ENCODE data around the gene ITIH3.

The ITIH3 gene

GRCh38 chr3:52835766-52836470 lies 41.3 kb downstream of the ITIH3 start:
- TF ChIP-seq GATA2 (IDR thresholded peaks at IDR 0.05; ENCODE audit: low read depth, low read length) (no peak), GATA3 (IDR thresholded peaks at IDR 0.05; ENCODE audit: low read depth, low read length) (no peak)

- TF ChIP-seq GATA2 (IDR thresholded peaks at IDR 0.05; ENCODE audit: low read depth, low read length), result no peak
- no peak for TF ChIP-seq GATA3 (IDR thresholded peaks at IDR 0.05; ENCODE audit: low read depth, low read length)
Measured at GRCh38 chr3:52836471-52836845, 41.9 kb downstream of the ITIH3 start.

DNA sequence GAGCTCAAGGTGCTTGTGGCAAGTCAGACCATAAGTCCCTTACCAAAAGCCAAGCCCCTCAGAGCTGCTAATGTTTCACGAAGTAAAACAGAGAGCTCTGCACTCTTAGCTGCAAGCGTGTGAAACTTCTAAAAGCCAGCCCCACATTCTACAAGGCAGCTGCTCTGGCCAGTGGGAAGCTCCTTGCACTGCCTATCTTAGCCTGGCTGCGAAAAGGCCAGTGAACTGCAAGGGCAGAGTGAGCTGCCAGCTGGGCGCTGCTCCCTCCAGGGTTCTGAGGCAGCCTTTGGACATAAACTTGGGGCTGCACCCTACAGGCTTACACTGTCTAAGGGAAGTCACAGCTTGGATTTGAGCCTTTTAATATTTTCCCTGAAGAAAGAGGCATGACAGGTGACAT lies 42.4 kb downstream of the ITIH3 start:
- TF ChIP-seq GATA3 (IDR thresholded peaks at IDR 0.05; ENCODE audit: low read depth, low read length), result no peak
- TF ChIP-seq GATA2 (IDR thresholded peaks at IDR 0.05; ENCODE audit: low read depth, low read length), result no peak

GRCh38 chr3:52838561-52839267 lies 44.1 kb downstream of the ITIH3 start:
- no peak for TF ChIP-seq GATA2 (IDR thresholded peaks at IDR 0.05; ENCODE audit: low read depth, low read length)
- TF ChIP-seq GATA3 (IDR thresholded peaks at IDR 0.05; ENCODE audit: low read depth, low read length), result no peak

GRCh38 chr3:52839268-52839575 lies 44.6 kb downstream of the ITIH3 start:
- no peak for TF ChIP-seq GATA2 (IDR thresholded peaks at IDR 0.05; ENCODE audit: low read depth, low read length)
- TF ChIP-seq GATA3 (IDR thresholded peaks at IDR 0.05; ENCODE audit: low read depth, low read length), result no peak

GRCh38 chr3:52839892-52840545 lies 45.4 kb downstream of the ITIH3 start:
- TF ChIP-seq GATA2 (IDR thresholded peaks at IDR 0.05; ENCODE audit: low read depth, low read length) (no peak), GATA3 (IDR thresholded peaks at IDR 0.05; ENCODE audit: low read depth, low read length) (no peak)

DNA sequence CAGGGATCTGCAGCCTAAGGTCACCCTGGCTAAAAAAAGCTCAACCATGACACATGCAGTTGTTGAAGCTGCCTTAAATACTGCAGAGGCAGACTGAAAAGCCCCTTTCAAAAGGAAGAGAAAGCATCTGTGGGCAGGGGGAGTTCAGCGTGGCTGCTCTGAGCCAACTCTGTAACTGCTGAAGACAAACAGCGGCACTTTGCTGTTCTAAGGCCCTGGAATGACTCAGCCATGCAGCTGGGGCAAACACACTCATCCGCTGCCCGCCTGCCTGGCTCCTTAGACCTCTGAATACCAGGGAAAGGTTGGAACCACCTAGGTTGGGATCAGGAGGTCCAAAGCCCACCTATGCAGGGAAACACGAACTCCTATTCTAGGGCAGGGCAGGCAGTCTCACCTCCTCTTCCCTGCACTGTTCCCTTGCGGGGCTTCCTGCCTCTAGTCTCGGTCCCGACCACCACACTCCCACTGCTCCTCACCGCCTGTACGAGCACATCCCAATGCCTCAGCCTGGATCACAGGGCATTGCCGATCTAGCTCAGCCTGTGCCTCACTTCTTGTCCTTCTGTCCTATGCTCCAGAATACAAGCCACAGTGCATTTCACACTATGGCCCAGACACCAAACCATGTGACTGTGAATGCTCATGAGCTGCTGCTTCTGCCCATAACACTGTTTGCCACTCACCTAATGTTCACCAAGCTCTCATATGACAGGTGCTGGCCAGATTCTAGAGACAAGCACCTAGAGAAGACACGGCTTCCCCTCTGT lies 46.8 kb downstream of the ITIH3 start:
- no peak for TF ChIP-seq GATA2 (IDR thresholded peaks at IDR 0.05; ENCODE audit: low read depth, low read length)
- no peak for TF ChIP-seq GATA3 (IDR thresholded peaks at IDR 0.05; ENCODE audit: low read depth, low read length)

DNA sequence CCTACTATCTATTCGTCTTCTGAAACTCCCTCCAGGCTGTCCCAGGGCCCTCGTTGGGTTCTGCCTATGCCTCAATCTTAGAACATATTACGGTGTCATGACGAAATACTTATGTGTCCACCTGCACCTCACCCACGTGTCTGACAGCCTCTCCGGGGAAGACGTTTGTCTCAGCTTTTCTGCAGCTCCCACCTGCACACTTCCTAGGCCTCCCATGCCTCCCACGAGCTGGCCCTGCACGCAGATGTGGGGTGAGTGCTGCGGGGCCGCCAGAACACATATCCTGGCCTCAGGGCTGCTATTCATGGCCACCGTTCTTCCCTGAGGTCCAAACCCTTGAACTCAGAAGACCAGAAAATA lies 47.4 kb downstream of the ITIH3 start:
- no peak for TF ChIP-seq GATA3 (IDR thresholded peaks at IDR 0.05; ENCODE audit: low read depth, low read length)
- no peak for TF ChIP-seq GATA2 (IDR thresholded peaks at IDR 0.05; ENCODE audit: low read depth, low read length)

- TF ChIP-seq GATA3 (IDR thresholded peaks at IDR 0.05; ENCODE audit: low read depth, low read length) (no peak), GATA2 (IDR thresholded peaks at IDR 0.05; ENCODE audit: low read depth, low read length) (no peak)
Measured at GRCh38 chr3:52842424-52842823, 47.8 kb downstream of the ITIH3 start.

DNA sequence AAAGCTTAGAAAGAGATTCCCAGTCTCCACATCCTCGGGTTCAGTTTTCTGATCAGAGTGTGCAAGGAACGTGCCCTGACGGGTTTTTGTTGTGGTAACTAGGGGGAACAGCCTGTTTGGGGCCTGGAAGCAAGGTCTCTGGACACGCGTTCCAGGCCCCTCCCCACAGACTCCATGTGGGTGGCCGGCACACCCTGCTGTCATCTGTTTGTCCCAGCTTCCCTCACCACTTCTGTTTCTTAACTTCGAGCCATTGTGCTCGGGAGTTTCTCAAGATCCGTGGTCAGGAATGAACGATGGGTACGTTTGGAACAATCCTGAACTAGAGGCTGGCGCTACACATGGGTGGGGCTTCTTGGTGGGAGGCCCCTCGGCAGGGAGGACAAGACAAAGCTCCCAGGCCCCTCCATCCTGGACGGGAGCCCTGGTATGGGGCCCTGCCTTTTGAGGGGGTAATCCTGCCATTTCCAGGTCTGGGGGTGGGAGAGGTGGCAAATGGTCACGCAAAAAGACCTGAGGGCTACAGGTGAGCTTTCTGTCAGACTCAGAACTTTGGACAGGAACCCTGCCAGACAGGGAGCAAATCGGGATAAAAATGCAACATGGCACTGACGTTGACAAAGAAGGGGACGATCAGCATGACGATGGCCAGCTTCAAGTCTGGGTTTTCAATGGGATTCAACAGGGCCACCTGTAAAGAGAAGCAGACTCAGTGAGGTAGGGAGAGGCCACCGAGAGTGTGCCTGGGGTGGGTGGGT lies 48.7 kb downstream of the ITIH3 start:
- TF ChIP-seq GATA2 (IDR thresholded peaks at IDR 0.05; ENCODE audit: low read depth, low read length) (no peak), GATA3 (IDR thresholded peaks at IDR 0.05; ENCODE audit: low read depth, low read length) (no peak)

- TF ChIP-seq GATA2 (IDR thresholded peaks at IDR 0.05; ENCODE audit: low read depth, low read length) (no peak), GATA3 (IDR thresholded peaks at IDR 0.05; ENCODE audit: low read depth, low read length) (no peak)
Measured at GRCh38 chr3:52843881-52844280, 49.3 kb downstream of the ITIH3 start.

GRCh38 chr3:52844290-52844975 lies 49.8 kb downstream of the ITIH3 start:
- no peak for TF ChIP-seq GATA3 (IDR thresholded peaks at IDR 0.05; ENCODE audit: low read depth, low read length)
- no peak for TF ChIP-seq GATA2 (IDR thresholded peaks at IDR 0.05; ENCODE audit: low read depth, low read length)

DNA sequence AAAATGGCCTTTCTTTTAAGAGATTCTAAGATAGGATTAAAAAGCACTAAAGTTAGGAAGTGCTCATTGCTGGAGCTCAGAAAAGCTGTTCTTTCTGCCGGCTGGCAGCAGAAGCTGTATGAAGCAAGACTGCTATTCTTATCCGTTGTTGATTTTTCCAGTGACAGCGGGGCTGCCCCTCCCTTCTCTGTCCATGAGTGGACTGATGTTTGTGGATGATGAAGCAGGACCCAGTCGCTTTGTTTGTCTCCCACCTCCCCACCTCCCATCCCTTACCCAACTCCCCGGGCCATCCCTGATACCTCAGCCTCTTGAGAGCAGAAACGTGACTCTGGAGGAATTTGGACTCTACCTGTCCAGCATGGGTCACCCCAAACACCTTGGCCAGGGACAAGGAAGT lies 50.6 kb downstream of the ITIH3 start:
- TF ChIP-seq GATA3 (IDR thresholded peaks at IDR 0.05; ENCODE audit: low read depth, low read length) (no peak), GATA2 (IDR thresholded peaks at IDR 0.05; ENCODE audit: low read depth, low read length) (no peak)

Measured in SH-SY5Y (cell line).